ENCODE data around the gene COL8A2.

- TF ChIP-seq EP300 (conservative IDR thresholded peaks at IDR 0.05; ENCODE audit: poor library complexity, severe bottlenecking) = no peak
- no peak for TF ChIP-seq RAD21 (conservative IDR thresholded peaks at IDR 0.05)
- TF ChIP-seq CTCF (IDR thresholded peaks at IDR 0.05; ENCODE audit: poor library complexity, severe bottlenecking) = no peak
- no peak for TF ChIP-seq SMC3 (conservative IDR thresholded peaks at IDR 0.05; ENCODE audit: poor library complexity)
- TF ChIP-seq TAF1 (IDR thresholded peaks at IDR 0.05; ENCODE audit: low read depth) = no peak
- no peak for TF ChIP-seq MXI1 (conservative IDR thresholded peaks at IDR 0.05; ENCODE audit: poor library complexity, severe bottlenecking)
These were observed 33.3 kb downstream of the COL8A2 start for GRCh38 chr1:36091698-36092097.

All from neural cell (in vitro differentiated cells).